ENCODE measurements around the gene UBE2Q2. TPM values are rescaled to one million over a fixed set of nuclear protein-coding genes. Genes with fewer than 3 reads are reported as not detected.
"Not testable (repeated sequence)": the region's sequence is repeated elsewhere in the genome, so short reads cannot be mapped to it uniquely, and the experiment has no call there.

The UBE2Q2 gene
- polyA plus RNA-seq, 1 donor from 2014 or later = 83.8 TPM

- H3K27ac ChIP-seq (ENCODE audit: low read length); H2AFZ ChIP-seq (ENCODE audit: low read depth, low read length); H3K9ac ChIP-seq (ENCODE audit: low read length); H3K4me3 ChIP-seq (ENCODE audit: low read length); H3K4me2 ChIP-seq (ENCODE audit: low read length); H3K79me2 ChIP-seq (replicated peaks; ENCODE audit: insufficient read depth, low read length); H3F3A ChIP-seq (ENCODE audit: insufficient read depth, low read length, poor library complexity, severe bottlenecking); H3K27me3 ChIP-seq (ENCODE audit: insufficient read depth, low read depth, low read length); H4K20me1 ChIP-seq (ENCODE audit: insufficient read depth); H3K9me3 ChIP-seq (ENCODE audit: low read length); H3K36me3 ChIP-seq (ENCODE audit: insufficient read depth, low read length); H3K9me2 ChIP-seq (ENCODE audit: insufficient read depth, low read length): not testable (repeated sequence)
These were observed 22.8 kb downstream of the UBE2Q2 start for GRCh38 chr15:75866045-75866444.

GRCh38 chr15:75866916-75867315, 23.7 kb downstream of the UBE2Q2 start:
- H4K20me1 ChIP-seq (ENCODE audit: insufficient read depth) = no peaks in the 10 kb centered on the region
- H3K4me2 ChIP-seq (ENCODE audit: low read length) = no peak overlapping the region
- H2AFZ ChIP-seq (ENCODE audit: low read depth, low read length) = no peak overlapping the region
- H3K9me2 ChIP-seq (ENCODE audit: insufficient read depth, low read length) = no peaks in the 10 kb centered on the region
- no peaks in the 10 kb centered on the region for H3K79me2 ChIP-seq (replicated peaks; ENCODE audit: insufficient read depth, low read length)
- no peak overlapping the region for H3K27ac ChIP-seq (ENCODE audit: low read length)
- H3K4me3 ChIP-seq (ENCODE audit: low read length) = no peak overlapping the region
- H3F3A ChIP-seq (ENCODE audit: insufficient read depth, low read length, poor library complexity, severe bottlenecking) = no peaks in the 10 kb centered on the region
- no peaks in the 10 kb centered on the region for H3K27me3 ChIP-seq (ENCODE audit: insufficient read depth, low read depth, low read length)
- TF ChIP-seq, protein P1, sequence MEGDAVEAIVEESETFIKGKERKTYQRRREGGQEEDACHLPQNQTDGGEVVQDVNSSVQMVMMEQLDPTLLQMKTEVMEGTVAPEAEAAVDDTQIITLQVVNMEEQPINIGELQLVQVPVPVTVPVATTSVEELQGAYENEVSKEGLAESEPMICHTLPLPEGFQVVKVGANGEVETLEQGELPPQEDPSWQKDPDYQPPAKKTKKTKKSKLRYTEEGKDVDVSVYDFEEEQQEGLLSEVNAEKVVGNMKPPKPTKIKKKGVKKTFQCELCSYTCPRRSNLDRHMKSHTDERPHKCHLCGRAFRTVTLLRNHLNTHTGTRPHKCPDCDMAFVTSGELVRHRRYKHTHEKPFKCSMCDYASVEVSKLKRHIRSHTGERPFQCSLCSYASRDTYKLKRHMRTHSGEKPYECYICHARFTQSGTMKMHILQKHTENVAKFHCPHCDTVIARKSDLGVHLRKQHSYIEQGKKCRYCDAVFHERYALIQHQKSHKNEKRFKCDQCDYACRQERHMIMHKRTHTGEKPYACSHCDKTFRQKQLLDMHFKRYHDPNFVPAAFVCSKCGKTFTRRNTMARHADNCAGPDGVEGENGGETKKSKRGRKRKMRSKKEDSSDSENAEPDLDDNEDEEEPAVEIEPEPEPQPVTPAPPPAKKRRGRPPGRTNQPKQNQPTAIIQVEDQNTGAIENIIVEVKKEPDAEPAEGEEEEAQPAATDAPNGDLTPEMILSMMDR (IDR thresholded peaks at IDR 0.05; ENCODE audit: poor library complexity, severe bottlenecking) = no peak
- TF ChIP-seq RAD21 (conservative IDR thresholded peaks at IDR 0.05) = no peak
- TF ChIP-seq MXI1 (conservative IDR thresholded peaks at IDR 0.05; ENCODE audit: poor library complexity, severe bottlenecking) = no peak
- no peak for TF ChIP-seq SMC3 (conservative IDR thresholded peaks at IDR 0.05; ENCODE audit: poor library complexity)
- TF ChIP-seq EP300 (conservative IDR thresholded peaks at IDR 0.05; ENCODE audit: poor library complexity, severe bottlenecking) = no peak
- no peak for TF ChIP-seq TAF1 (IDR thresholded peaks at IDR 0.05; ENCODE audit: low read depth)
- TF ChIP-seq EZH2 (IDR thresholded peaks at IDR 0.05; ENCODE audit: borderline replicate concordance, insufficient read depth, low read length, poor library complexity, severe bottlenecking) = no peak
- no peak for TF ChIP-seq POLR2AphosphoS5 (IDR thresholded peaks at IDR 0.05)
- TF ChIP-seq REST (IDR thresholded peaks at IDR 0.05; ENCODE audit: borderline replicate concordance) = no peak
- H3K9me3 ChIP-seq (ENCODE audit: low read length) = no peaks in the 10 kb centered on the region
- no peak overlapping the region for H3K9ac ChIP-seq (ENCODE audit: low read length)
- H3K36me3 ChIP-seq (ENCODE audit: insufficient read depth, low read length) = no peaks in the 10 kb centered on the region

DNA sequence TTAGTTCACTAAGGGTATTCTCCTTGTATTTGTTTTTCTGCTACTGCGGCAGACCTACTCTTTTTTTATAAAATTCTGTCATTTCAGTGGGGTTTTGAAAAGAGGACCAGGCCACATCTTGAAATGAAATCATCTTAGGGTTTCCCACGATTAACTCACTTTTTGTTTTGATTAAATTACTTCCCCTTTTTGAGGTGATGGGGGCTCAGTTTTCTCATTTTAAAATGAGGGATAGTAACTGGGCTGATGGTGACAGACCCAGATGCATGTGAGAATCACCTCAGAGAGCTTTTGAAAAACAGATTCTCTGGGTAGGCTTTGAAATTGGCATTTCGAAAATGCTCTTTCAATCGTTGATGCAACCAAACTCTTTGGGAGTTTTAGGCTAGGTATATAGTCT, 24.2 kb downstream of the UBE2Q2 start:
- no peak for TF ChIP-seq REST (IDR thresholded peaks at IDR 0.05; ENCODE audit: borderline replicate concordance)
- Histone ChIP-seq H3K36me3 (ENCODE audit: insufficient read depth, low read length) (no peaks in the 10 kb centered on the region), H3K9ac (ENCODE audit: low read length) (no peak overlapping the region), H3K27me3 (ENCODE audit: insufficient read depth, low read depth, low read length) (no peaks in the 10 kb centered on the region), H3F3A (ENCODE audit: insufficient read depth, low read length, poor library complexity, severe bottlenecking) (no peaks in the 10 kb centered on the region), H3K79me2 (replicated peaks; ENCODE audit: insufficient read depth, low read length) (no peaks in the 10 kb centered on the region), H3K9me3 (ENCODE audit: low read length) (no peaks in the 10 kb centered on the region), H4K20me1 (ENCODE audit: insufficient read depth) (no peaks in the 10 kb centered on the region), H2AFZ (ENCODE audit: low read depth, low read length) (no peak overlapping the region), H3K27ac (ENCODE audit: low read length) (no peak overlapping the region), H3K4me3 (ENCODE audit: low read length) (no peak overlapping the region), H3K4me2 (ENCODE audit: low read length) (no peak overlapping the region), H3K9me2 (ENCODE audit: insufficient read depth, low read length) (no peaks in the 10 kb centered on the region)
